Neural progenitor cell (in vitro differentiated cells): ENCODE results near the gene PPP1R14B. TPM values are rescaled to one million over a fixed set of nuclear protein-coding genes. Genes with fewer than 3 reads are reported as not detected.

Experiments used
- DNase-seq: peaks from one replicate; pipeline ENCODE4 v3.0.0-alpha.2; 2016; ENCODE audit warnings: low spot score
- H2AFZ ChIP-seq: fragments of 200-600 bp; sonication (generic); replicated peaks from 2 replicates; pipeline ENCODE4 v1.6.1; 2016; ENCODE audit warnings: antibody characterized with exemption
- H3F3A ChIP-seq: fragments of 200-600 bp; sonication (generic); 2 replicates; pipeline ENCODE4 v1.6.1; 2016; ENCODE audit warnings: antibody characterized with exemption, low read depth
- H3K27ac ChIP-seq: fragments of 200-600 bp; sonication (generic); 2 replicates; pipeline ENCODE4 v1.5.1; 2016; ENCODE audit warnings: mild to moderate bottlenecking
- H3K27me3 ChIP-seq: fragments of 200-600 bp; sonication (generic); 2 replicates; pipeline ENCODE4 v1.6.1; 2016; ENCODE audit warnings: mild to moderate bottlenecking, moderate library complexity
- H3K36me3 ChIP-seq: fragments of 200-600 bp; sonication (generic); 2 replicates; pipeline ENCODE4 v1.5.1; 2016
- H3K4me1 ChIP-seq: fragments of 200-600 bp; sonication (generic); 2 replicates; pipeline ENCODE4 v1.6.1; 2016; ENCODE audit warnings: mixed run types
- H3K4me2 ChIP-seq: fragments of 200-600 bp; sonication (generic); 2 replicates; pipeline ENCODE4 v1.6.1; 2016
- H3K4me3 ChIP-seq: fragments of 200-600 bp; sonication (generic); 2 replicates; pipeline ENCODE4 v1.5.1; 2016
- H3K79me2 ChIP-seq: fragments of 200-600 bp; sonication (generic); 2 replicates; pipeline ENCODE4 v1.6.1; 2016; ENCODE audit warnings: low read depth
- H3K9ac ChIP-seq: fragments of 200-600 bp; sonication (generic); 2 replicates; pipeline ENCODE4 v1.6.1; 2016
- H3K9me3 ChIP-seq: fragments of 200-600 bp; sonication (generic); 2 replicates; pipeline ENCODE4 v1.5.1; 2016; ENCODE audit warnings: low read depth
- H4K20me1 ChIP-seq: fragments of 200-600 bp; sonication (generic); 2 replicates; pipeline ENCODE4 v1.6.1; 2016; ENCODE audit warnings: low read depth
- H3K27ac Mint-ChIP-seq: 3 replicates; pipeline ENCODE4 v1.8.0; 2021; ENCODE audit warnings: mixed read lengths
- H3K27me3 Mint-ChIP-seq: 2 replicates; pipeline ENCODE4 v1.8.0; 2022; ENCODE audit warnings: low read depth, mild to moderate bottlenecking, inconsistent platforms, moderate library complexity, mixed read lengths; ENCODE audit not compliant: insufficient read depth
- H3K36me3 Mint-ChIP-seq: 3 replicates; pipeline ENCODE4 v1.8.0; 2021; ENCODE audit warnings: mixed read lengths
- H3K4me1 Mint-ChIP-seq: 3 replicates; pipeline ENCODE4 v1.8.0; 2021; ENCODE audit warnings: mixed read lengths
- H3K4me3 Mint-ChIP-seq: 3 replicates; pipeline ENCODE4 v1.8.0; 2021; ENCODE audit warnings: mild to moderate bottlenecking, moderate library complexity, mixed read lengths
- H3K9me3 Mint-ChIP-seq: 3 replicates; pipeline ENCODE4 v1.8.0; 2020; ENCODE audit warnings: mixed read lengths
- CTCF ChIP-seq: fragments of 200-600 bp; sonication (generic); IDR thresholded peaks from 2 replicates; pipeline ENCODE4 v1.5.1; 2017; ENCODE audit warnings: antibody characterized with exemption, mild to moderate bottlenecking
- EZH2 ChIP-seq: fragments of 200-600 bp; sonication (generic); IDR thresholded peaks from 2 replicates; pipeline ENCODE4 v1.6.1; 2017; ENCODE audit warnings: antibody characterized with exemption, mild to moderate bottlenecking, moderate library complexity
- EZH2phosphoT487 ChIP-seq: fragments of 200-600 bp; sonication (generic); IDR thresholded peaks from 2 replicates; pipeline ENCODE4 v1.6.1; 2017; ENCODE audit warnings: antibody characterized with exemption
- total RNA-seq: library from RNA; depleted of rRNA; stranded (reverse); fragments of >200 nt; gene quantifications from 2 replicates; pipeline ENCODE4 v1.2.3, GENCODE V29; 2015; ENCODE audit warnings: low replicate concordance

PPP1R14B gene
- total RNA-seq: 107 and 167 TPM in 2 replicates

GRCh38 chr11:64246871-64247728, at the start of gene PPP1R14B:
TSS of gene PPP1R14B (minus strand) at chr11:64246943. CDS start at chr11:64246673, 270 bp downstream.
- Histone ChIP-seq H3K9me3 (no peaks in the 10 kb centered on the region), H3K36me3 (no peaks in the 10 kb centered on the region), H3K4me3 (peak within 1 kb of the TSS; percentile 71), H3K79me2 (peaks cover 27% of the 10 kb centered on the region), H3K9ac (no peak within 1 kb of the TSS), H3K27ac (peak within 1 kb of the TSS; percentile 59), H3K27me3 (peaks cover 6% of the 10 kb centered on the region), H4K20me1 (peaks cover 22% of the 10 kb centered on the region), H3F3A (peaks cover 50% of the 10 kb centered on the region), H2AFZ (peak within 1 kb of the TSS; percentile 83), H3K4me1 (peaks cover 36% of the 10 kb centered on the region), H3K4me2 (peak within 1 kb of the TSS; percentile 88)
- peak; percentile 95 for DNase-seq
- TF ChIP-seq CTCF (peak; percentile 21), EZH2 (peak; percentile 45), EZH2phosphoT487 (peak; percentile 25)
- peaks cover 2% of the 10 kb centered on the region for H3K36me3 Mint-ChIP-seq
- H3K4me1 Mint-ChIP-seq: peaks cover 48% of the 10 kb centered on the region
- peak within 1 kb of the TSS; percentile 80 for H3K27ac Mint-ChIP-seq
- H3K4me3 Mint-ChIP-seq: peak within 1 kb of the TSS; percentile 94
- peaks cover 12% of the 10 kb centered on the region for H3K27me3 Mint-ChIP-seq
- no peaks in the 10 kb centered on the region for H3K9me3 Mint-ChIP-seq

GRCh38 chr11:64296236-64296635, 49.5 kb upstream of the PPP1R14B start:
- Histone ChIP-seq H3K27me3 (peaks cover 100% of the 10 kb centered on the region), H3K4me3 (no peak overlapping the region), H3K36me3 (no peaks in the 10 kb centered on the region), H2AFZ (no peak overlapping the region), H3F3A (peaks cover 22% of the 10 kb centered on the region), H3K9ac (no peak overlapping the region), H3K9me3 (no peaks in the 10 kb centered on the region), H3K4me2 (no peak overlapping the region), H4K20me1 (peaks cover 42% of the 10 kb centered on the region), H3K27ac (no peak overlapping the region), H3K79me2 (no peaks in the 10 kb centered on the region), H3K4me1 (peaks cover 17% of the 10 kb centered on the region)
- Mint-ChIP-seq H3K27me3 (peaks cover 79% of the 10 kb centered on the region), H3K4me3 (no peak overlapping the region), H3K27ac (no peak overlapping the region), H3K4me1 (peaks cover 16% of the 10 kb centered on the region), H3K36me3 (no peaks in the 10 kb centered on the region), H3K9me3 (no peaks in the 10 kb centered on the region)
- TF ChIP-seq EZH2phosphoT487 (no peak), CTCF (no peak), EZH2 (no peak)
- no peak for DNase-seq

- Histone ChIP-seq H3F3A (peaks cover 17% of the 10 kb centered on the region), H2AFZ (no peak overlapping the region), H3K9me3 (no peaks in the 10 kb centered on the region), H4K20me1 (peaks cover 47% of the 10 kb centered on the region), H3K79me2 (no peaks in the 10 kb centered on the region), H3K9ac (no peak overlapping the region), H3K4me3 (no peak overlapping the region), H3K27me3 (peaks cover 100% of the 10 kb centered on the region), H3K27ac (no peak overlapping the region), H3K36me3 (no peaks in the 10 kb centered on the region), H3K4me2 (no peak overlapping the region), H3K4me1 (peaks cover 19% of the 10 kb centered on the region)
- Mint-ChIP-seq H3K27me3 (peaks cover 78% of the 10 kb centered on the region), H3K36me3 (peaks cover under 1% of the 10 kb centered on the region), H3K4me3 (peak overlapping the region; percentile 17), H3K27ac (no peak overlapping the region), H3K9me3 (peaks cover under 1% of the 10 kb centered on the region), H3K4me1 (peaks cover 16% of the 10 kb centered on the region)
- no peak for TF ChIP-seq CTCF
- TF ChIP-seq EZH2: no peak
- TF ChIP-seq EZH2phosphoT487: no peak
- DNase-seq: no peak
Measured at GRCh38 chr11:64295760-64296159, 49.0 kb upstream of the PPP1R14B start.
